NCI-H1417 treated with DMSO at 0.1 percent for 48 hours (cell line): Measurements from ENCODE around the gene PBRM1.

Source experiments
- DNase-seq: peaks from one replicate; lab custom pipeline; 2025; lab: John Stamatoyannopoulos, UW

Gene PBRM1

DNA sequence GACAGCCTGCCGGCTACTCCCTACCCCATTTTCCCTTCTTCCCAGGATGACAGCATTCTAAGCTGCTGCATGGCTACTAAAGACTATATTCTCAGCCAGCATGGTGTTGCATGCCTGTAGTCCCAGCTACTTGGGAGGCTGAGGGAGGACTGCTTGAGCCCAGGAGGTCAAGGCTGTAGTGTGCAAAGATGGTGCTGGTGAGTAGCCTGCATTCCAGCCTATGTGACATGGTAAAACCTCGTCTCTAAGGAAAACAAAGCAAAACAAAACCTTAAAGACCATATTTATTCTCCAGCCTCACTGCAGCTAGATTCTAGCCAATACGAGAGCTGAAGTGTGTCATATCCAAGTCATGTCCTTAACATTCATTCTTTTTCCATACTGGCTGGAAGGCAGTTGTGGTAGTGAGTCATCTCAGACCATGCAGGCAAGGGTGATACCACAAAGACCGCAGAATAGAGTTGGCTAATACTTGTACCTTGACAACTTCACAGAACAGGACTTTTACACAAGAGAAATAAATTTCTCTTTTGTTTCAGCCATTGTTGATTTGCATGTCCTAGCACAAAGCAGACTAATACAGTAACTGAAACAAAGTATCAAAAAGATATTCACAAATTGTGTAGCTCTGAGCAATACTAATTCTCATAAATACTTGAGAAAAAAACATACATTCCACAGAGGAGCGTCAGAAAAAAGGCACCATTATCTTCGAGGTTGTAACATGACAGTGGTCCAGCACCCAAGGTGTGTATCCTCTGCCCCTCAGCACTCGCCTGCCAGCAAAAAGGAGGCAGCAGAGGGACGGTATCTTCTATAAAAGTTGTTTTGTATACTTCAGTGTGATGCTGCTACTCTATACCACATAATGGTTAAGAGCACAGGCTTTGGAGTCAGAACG is 14.8 kb downstream of the PBRM1 start:
- DNase-seq, result no peak

DNA sequence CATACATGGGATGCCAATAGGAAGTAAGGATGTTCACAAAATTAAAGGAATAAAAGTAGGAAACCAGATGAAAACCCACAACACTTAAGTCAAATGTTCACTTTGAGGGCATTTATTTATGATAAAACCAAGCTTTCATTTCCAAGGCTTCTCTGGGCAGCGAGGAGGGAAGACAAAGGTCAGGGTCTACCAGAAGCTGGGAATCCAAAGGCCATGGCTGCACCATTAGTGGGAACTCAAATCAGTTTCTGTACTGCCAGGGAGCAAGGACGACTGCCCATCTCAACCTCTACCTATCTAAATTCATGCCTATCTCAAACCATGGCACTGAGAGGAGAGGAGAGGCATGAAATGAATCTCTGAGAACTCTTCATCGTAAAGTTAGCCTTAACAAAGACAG is 22.6 kb downstream of the PBRM1 start:
- no peak for DNase-seq

DNA sequence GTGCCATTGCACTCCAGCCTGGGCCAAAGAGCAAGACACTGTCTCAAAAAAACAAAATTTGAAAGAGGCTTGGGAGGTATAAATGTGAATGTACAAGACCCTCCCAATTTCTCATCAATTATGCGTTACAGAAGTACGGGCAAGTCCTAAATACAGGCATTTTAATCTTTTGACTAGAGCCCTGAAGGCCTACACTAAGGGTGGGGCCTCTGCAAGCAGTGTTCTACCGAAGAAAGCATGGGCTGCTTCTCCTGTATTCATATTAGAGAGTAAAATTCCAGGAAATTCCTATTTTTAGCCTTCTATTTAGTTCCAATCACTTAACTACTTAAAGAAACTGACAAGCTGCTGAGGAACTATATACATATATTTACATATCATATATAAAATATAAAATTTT is 25.7 kb downstream of the PBRM1 start:
- no peak for DNase-seq

GRCh38 chr3:52655895-52656294 is 29.8 kb downstream of the PBRM1 start:
- no peak for DNase-seq

GRCh38 chr3:52651592-52651991 is 34.1 kb downstream of the PBRM1 start:
- no peak for DNase-seq

DNA sequence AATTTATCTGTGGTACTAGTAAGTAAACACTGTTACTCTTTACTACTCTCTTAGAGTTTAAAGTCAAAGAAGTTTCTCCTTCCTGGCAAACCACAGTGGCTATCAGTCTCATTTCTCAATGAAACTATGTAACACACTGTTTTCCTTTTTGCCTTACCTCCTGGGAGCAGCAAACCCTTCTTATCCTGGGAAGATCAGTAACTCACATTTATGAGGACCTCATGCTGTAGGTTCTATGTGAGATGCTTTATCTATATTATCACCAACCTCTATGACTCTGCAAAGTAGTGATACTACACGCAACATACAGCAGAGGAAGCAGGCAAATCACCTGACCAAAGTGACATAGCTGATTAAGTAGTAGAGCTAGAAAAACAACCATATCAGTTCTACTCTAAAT is 35.3 kb downstream of the PBRM1 start:
- DNase-seq, result no peak

GRCh38 chr3:52649461-52650210 is 36.1 kb downstream of the PBRM1 start:
- no peak for DNase-seq

DNA sequence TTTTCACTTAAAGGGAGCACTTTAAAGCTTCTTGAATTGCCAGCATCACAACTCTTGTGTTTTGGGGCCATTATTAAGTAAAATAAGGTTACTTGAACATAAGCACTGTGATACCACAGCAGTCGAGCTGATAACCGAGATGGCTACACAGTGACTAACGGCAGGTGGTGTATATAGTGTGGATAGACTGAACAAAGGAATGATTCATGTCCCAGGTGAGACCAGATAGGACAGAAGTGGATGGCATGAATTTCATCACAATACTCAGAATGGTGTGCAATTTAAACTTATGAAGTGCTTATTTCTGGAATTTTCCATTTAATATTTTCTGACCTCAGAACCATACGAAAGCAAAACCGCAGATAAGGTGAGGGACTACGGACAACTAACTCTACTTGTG is 40.2 kb downstream of the PBRM1 start:
- DNase-seq, result no peak

- DNase-seq, result no peak
Measured at GRCh38 chr3:52636673-52637072, 49.0 kb downstream of the PBRM1 start.

GRCh38 chr3:52633786-52634185 is 51.9 kb downstream of the PBRM1 start:
- no peak for DNase-seq

- no peak for DNase-seq
Measured at GRCh38 chr3:52625041-52625440, 60.7 kb downstream of the PBRM1 start.

DNA sequence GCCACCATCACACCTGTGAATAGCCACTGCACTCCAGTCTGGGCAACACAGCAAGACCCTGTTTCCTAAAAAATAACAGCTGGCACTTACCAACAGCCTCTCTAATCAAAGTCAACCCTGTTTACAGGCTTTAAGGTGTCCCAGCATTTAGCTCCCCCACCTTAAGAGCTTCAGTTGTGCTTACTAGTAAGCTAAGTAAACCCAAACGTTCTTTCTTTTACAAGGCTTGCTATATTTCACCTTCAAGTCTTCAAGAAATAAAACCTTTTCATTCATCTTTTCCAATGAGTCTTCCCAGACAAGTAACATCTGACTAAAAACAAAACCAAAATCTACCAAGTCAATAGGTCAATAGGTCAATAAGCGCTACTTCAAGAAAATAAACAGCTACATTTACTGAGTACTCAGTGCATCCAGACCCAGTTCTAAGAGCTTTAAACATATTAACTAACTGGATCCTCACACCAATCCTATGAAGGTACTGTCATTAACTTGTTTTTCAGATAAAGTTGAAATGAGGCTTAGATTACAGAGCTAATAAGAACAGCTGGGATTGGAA is 62.4 kb downstream of the PBRM1 start:
- DNase-seq, result no peak

GRCh38 chr3:52620580-52620979 is 65.1 kb downstream of the PBRM1 start:
- no peak for DNase-seq

GRCh38 chr3:52615166-52615565 is 70.5 kb downstream of the PBRM1 start:
- no peak for DNase-seq

DNA sequence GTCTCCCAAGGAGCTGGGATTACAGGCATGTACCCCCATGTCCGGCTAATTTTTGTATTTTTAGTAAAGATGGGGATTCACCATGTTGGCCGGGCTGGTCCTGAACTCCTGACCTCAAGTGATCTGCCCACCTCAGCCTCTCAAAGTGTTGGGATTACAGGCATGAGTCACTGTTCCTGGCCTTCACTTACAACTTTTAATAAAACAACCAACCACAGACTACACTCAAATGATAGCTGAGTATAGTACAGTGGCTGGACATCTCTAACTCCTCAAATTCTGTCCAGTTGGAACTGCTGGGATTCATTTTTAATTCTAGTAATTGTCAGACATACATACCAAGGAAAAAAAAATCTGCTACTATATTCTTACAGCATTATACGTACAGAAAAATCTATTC is 71.0 kb downstream of the PBRM1 start:
- DNase-seq, result no peak

- no peak for DNase-seq
Measured at GRCh38 chr3:52609316-52609815, 76.3 kb downstream of the PBRM1 start.

DNA sequence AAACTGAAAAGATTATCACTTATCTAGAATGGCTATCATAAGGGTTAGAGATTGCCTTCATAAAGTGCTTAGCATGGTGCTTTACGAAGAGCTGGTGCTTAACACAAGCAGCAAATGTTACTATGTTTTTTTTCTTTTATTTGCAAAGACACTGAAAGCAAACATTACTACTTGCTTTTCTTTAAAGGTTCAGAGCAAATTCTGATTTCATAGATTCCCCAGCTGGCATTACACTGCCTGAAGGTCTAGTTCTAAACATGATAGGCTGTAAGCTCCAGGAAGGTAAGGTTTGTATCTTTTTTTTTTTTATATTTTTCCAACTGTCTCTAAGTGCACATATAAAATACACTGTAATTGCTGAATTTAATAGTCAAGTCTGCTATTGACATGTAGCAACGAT is 77.4 kb downstream of the PBRM1 start:
- no peak for DNase-seq

- no peak for DNase-seq
Measured at GRCh38 chr3:52606373-52607085, 79.2 kb downstream of the PBRM1 start.

GRCh38 chr3:52600258-52600657 is 85.5 kb downstream of the PBRM1 start:
- no peak for DNase-seq

DNA sequence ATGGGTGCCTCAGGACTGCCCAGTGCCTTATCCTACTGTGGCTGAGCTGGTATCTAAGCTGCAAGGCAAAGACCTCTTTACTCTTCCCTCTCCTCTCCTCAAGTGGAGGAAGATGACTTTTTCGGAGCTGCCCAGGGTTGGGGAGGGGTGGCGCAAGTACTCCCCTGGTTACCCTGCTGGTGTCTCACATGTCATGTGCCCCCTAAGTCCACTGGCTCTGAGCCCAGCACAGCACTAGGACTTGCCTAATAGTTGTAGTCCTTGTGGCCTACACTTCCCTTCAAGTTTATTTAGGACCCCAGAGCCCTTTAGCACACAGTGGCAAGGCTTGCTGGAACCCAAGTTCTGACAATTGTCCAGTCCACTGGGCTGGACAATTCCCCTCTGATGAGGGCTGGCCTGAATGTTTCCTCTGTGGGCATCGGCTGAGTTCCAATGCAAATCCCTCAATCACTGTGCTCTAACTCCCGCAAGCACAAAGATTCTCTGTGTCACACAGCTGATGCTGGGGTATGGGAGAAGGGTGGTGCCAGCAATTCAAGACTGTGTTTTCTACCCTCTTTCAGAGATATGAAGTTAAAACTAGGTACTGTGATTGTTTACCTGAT is 89.0 kb downstream of the PBRM1 start:
- no peak for DNase-seq

DNA sequence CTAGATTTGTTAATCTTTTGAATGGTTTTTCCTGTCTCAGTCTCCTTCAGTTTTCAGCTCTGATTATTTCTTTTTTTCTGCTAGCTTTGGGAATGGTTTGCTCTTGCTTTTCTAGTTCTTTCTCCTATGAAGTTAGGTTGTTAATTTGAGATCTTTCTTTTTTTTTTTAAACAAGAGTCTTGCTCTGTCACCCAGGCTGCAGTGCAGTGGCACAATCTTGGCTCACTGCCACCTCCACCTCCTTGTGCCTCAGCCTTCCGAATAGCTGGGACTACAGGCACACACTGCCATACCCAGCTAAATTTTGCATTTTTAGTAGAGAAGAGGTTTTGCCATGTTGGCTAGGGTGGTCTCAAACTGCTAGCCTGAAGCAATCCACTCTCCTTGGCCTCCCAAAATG is 92.6 kb downstream of the PBRM1 start:
- no peak for DNase-seq
